SK-N-SH (cell line): ENCODE results near the gene HTT. TPM values are rescaled to one million over a fixed set of nuclear protein-coding genes. Genes with fewer than 3 reads are reported as not detected.

Experiments
- CTCF ChIA-PET: fragments of 300-600, 350-600 bp; formaldehyde crosslinking; extraction: SDS; loops from one replicate; lab custom pipeline; 2021; lab: Yijun Ruan, JAX
- POLR2A ChIA-PET: fragments of 350-600 bp; sonication (Branson Sonifier 250); formaldehyde crosslinking; extraction: SDS; loops from one replicate; lab custom pipeline; 2020; ENCODE audit warnings: antibody characterized with exemption, inconsistent platforms; lab: Yijun Ruan, JAX
- DNase-seq: peaks from one replicate; pipeline ENCODE4 v3.0.0; 2012
- H2AFZ ChIP-seq: fragments of 200-600 bp; sonication (generic); 2 replicates; pipeline ENCODE4 v1.8.1; 2016; ENCODE audit warnings: antibody characterized with exemption, mild to moderate bottlenecking, low read depth
- H3F3A ChIP-seq: fragments of 200-600 bp; sonication (generic); replicated peaks from 2 replicates; pipeline ENCODE3; 2016; ENCODE audit warnings: antibody characterized with exemption, mild to moderate bottlenecking; ENCODE audit not compliant: insufficient read depth
- H3K27ac ChIP-seq, 2 experiments: fragments of 200-500 bp in 1 of 2; fragments of 200-600 bp in 1 of 2; sonication (Bioruptor generic) in 1 of 2; sonication (generic), shearing (Covaris generic) in 1 of 2; 2 replicates each; pipeline versions ENCODE4 v1.5.1 to v1.6.1; 2014 to 2016; ENCODE audit warnings: low read depth in 2 of 2, inconsistent platforms in 1 of 2, low read length in 1 of 2, mild to moderate bottlenecking in 1 of 2, mixed read lengths in 1 of 2
- H3K27me3 ChIP-seq: fragments of 200-600 bp; sonication (generic), shearing (Covaris generic); 2 replicates; pipeline ENCODE4 v1.6.1; 2016; ENCODE audit warnings: mixed run types; ENCODE audit not compliant: insufficient read depth
- H3K36me3 ChIP-seq, 2 experiments: fragments of 200-500 bp in 1 of 2; fragments of 200-600 bp in 1 of 2; sonication (Bioruptor generic) in 1 of 2; sonication (generic) in 1 of 2; replicated peaks in 1 of 2; 2 replicates each; pipeline versions ENCODE3 to v1.5.1; 2014 to 2016; ENCODE audit warnings: low read length in 1 of 2, mild to moderate bottlenecking in 1 of 2; ENCODE audit not compliant: insufficient read depth in 2 of 2, control insufficient read depth in 1 of 2
- H3K4me1 ChIP-seq, 2 experiments: fragments of 200-500 bp in 1 of 2; fragments of 200-600 bp in 1 of 2; sonication (Bioruptor generic) in 1 of 2; sonication (generic), shearing (Covaris generic) in 1 of 2; 2 replicates each; pipeline versions ENCODE4 v1.5.1 to v1.6.1; 2014 to 2016; ENCODE audit warnings: low read depth in 1 of 2, low read length in 1 of 2, mixed run types in 1 of 2; ENCODE audit not compliant: insufficient read depth in 2 of 2, control insufficient read depth in 1 of 2
- H3K4me2 ChIP-seq: fragments of 200-600 bp; sonication (generic), shearing (Covaris generic); 2 replicates; pipeline ENCODE4 v1.6.1; 2017; ENCODE audit warnings: mixed run types
- H3K4me3 ChIP-seq, 2 experiments: fragments of 200-500 bp in 1 of 2; fragments of 200-600 bp in 1 of 2; sonication (Bioruptor generic) in 1 of 2; sonication (generic), shearing (Covaris generic) in 1 of 2; 2 replicates each; pipeline versions ENCODE4 v1.5.1 to v1.8.1; 2014 to 2016; ENCODE audit warnings: low read depth in 2 of 2, inconsistent platforms in 1 of 2, low read length in 1 of 2, mild to moderate bottlenecking in 1 of 2, mixed read lengths in 1 of 2, moderate library complexity in 1 of 2
- H3K79me2 ChIP-seq: fragments of 200-600 bp; sonication (generic); 2 replicates; pipeline ENCODE4 v1.8.1; 2017; ENCODE audit warnings: mild to moderate bottlenecking; ENCODE audit not compliant: insufficient read depth
- H3K9ac ChIP-seq: fragments of 200-600 bp; sonication (generic); 2 replicates; pipeline ENCODE4 v1.6.1; 2017; ENCODE audit warnings: mixed run types
- H3K9me2 ChIP-seq: fragments of 200-600 bp; sonication (generic); 2 replicates; pipeline ENCODE4 v1.6.1; 2017; ENCODE audit warnings: mixed run types
- H3K9me3 ChIP-seq: fragments of 200-600 bp; sonication (generic); 2 replicates; pipeline ENCODE4 v1.6.1; 2017; ENCODE audit warnings: mixed run types, mild to moderate bottlenecking, moderate library complexity
- H4K20me1 ChIP-seq: fragments of 200-600 bp; sonication (generic); 2 replicates; pipeline ENCODE4 v1.6.1; 2017; ENCODE audit warnings: mild to moderate bottlenecking, mixed run types; ENCODE audit not compliant: insufficient read depth
- CHD2 ChIP-seq: fragments of 150-350 bp; IDR thresholded peaks from 2 replicates; pipeline ENCODE4 v1.6.1; 2018; ENCODE audit warnings: low read length; ENCODE audit not compliant: partially characterized antibody
- EP300 ChIP-seq, 2 experiments: IDR thresholded peaks; 2 replicates each; pipeline versions ENCODE4 v1.4.0 to v1.6.1; 2012; ENCODE audit warnings: borderline replicate concordance in 1 of 2, low read depth in 1 of 2, low read length in 1 of 2
- FOSL2 ChIP-seq: IDR thresholded peaks from 2 replicates; pipeline ENCODE4 v1.4.0; 2012; ENCODE audit warnings: low read depth, mild to moderate bottlenecking, moderate library complexity, borderline replicate concordance
- FOXJ3 ChIP-seq: sonication (generic); formaldehyde crosslinking; IDR thresholded peaks from 2 replicates; pipeline ENCODE4 v1.5.1; 2020; ENCODE audit warnings: mild to moderate bottlenecking, missing genetic modification reagents
- GATA2 ChIP-seq: sonication (generic); formaldehyde crosslinking; IDR thresholded peaks from 2 replicates; pipeline ENCODE4 v1.5.0; 2020; ENCODE audit warnings: mild to moderate bottlenecking, missing genetic modification reagents
- MEF2A ChIP-seq: IDR thresholded peaks from 2 replicates; pipeline ENCODE4 v1.4.0; 2012; ENCODE audit warnings: low read depth, borderline replicate concordance
- RCOR1 ChIP-seq: fragments of 150-350 bp; IDR thresholded peaks from 2 replicates; pipeline ENCODE4 v1.6.1; 2017; ENCODE audit warnings: antibody characterized with exemption, low read length
- RFX5 ChIP-seq: IDR thresholded peaks from 2 replicates; pipeline ENCODE4 v1.6.1; 2012; ENCODE audit warnings: mild to moderate bottlenecking, improper control_type of control experiment, low read length
- TCF12 ChIP-seq: IDR thresholded peaks from 2 replicates; pipeline ENCODE4 v1.4.0; 2012
- TEAD4 ChIP-seq: IDR thresholded peaks from 2 replicates; pipeline ENCODE4 v1.4.0; 2012; ENCODE audit warnings: mild to moderate bottlenecking, borderline replicate concordance; ENCODE audit not compliant: insufficient read depth
- WGBS: methylation state at CpG from one replicate; pipeline ENCODE4 v1.1.6; 2017; ENCODE audit warnings: low lambda C conversion rate; 5-methylcytosine and 5-hydroxymethylcytosine counted together
- polyA plus RNA-seq, 3 experiments: library from polyadenylated mRNA; depleted of rRNA; stranded (reverse); fragments of >200 nt; gene quantifications; 2 replicates each; pipeline ENCODE4 v1.2.3, GENCODE V29; 2012
- TF ChIP-seq, protein P1 (sequence below): IDR thresholded peaks from 2 replicates; pipeline ENCODE4 v1.4.0; 2012; ENCODE audit warnings: low read depth
- TF ChIP-seq, protein P2 (sequence below): IDR thresholded peaks from 2 replicates; pipeline ENCODE4 v1.6.1; 2012; ENCODE audit warnings: mild to moderate bottlenecking, low read depth, low read length, moderate library complexity

HTT gene
- polyA plus RNA-seq, 1 of the 3 experiments (the other 2 are of a cell fraction), result 11.3 TPM

DNA sequence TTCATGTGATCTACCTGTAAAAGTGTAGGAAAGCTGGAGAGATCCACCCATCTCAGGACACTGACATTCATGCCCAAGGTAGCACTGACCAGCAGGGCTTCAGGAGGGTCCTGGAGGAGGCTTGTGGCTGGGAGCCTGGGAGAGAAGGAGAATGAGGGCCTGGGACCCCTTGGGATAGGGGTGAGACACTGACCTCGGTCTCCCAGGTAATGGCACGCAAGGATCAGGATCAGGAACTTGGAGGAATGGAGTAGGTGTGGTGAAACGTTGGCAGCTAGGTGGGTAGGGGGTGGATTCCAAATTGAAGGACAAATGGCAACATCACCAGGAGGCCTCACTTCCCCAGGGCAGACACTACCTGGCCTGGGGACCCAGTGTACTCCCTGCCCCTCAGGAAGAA, 206.0 kb downstream of the HTT start:
- no peak for DNase-seq
- 38% methylated on average over 3 of the region's 3 CpGs for WGBS
- POLR2A ChIA-PET, result no interaction called here

DNA sequence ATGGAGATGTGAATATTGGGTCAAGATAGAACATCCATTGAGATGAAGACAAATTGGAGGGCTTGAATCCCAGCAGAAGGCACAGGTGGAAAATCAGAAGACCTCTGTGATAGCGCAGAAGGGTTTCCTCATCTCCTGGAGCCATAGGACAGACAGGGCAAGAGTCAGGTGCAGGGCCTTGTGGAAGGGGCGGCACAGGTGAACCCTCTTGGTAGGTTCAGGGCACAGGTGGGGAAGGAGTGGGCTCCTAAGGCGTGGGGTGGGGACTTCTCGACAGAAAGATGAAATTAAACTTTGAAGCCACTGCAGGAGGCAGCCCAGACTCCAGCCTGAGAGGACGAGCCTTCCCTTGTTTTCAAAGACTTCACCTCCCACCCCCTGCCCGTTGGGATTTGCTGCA, 209.0 kb downstream of the HTT start:
- TF ChIP-seq, protein P1, sequence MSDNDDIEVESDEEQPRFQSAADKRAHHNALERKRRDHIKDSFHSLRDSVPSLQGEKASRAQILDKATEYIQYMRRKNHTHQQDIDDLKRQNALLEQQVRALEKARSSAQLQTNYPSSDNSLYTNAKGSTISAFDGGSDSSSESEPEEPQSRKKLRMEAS, result no peak
- TF ChIP-seq FOXJ3 (CRISPR knock-in tag) (no peak), RFX5 (no peak), CHD2 (no peak), FOSL2 (no peak), GATA2 (CRISPR knock-in tag) (no peak), MEF2A (no peak), RCOR1 (no peak), TEAD4 (no peak), EP300 (IDR thresholded peaks at IDR 0.05; ENCODE audit: borderline replicate concordance in 1 of 2, low read depth in 1 of 2, low read length in 1 of 2) (no peak)
- TF ChIP-seq, protein P2, sequence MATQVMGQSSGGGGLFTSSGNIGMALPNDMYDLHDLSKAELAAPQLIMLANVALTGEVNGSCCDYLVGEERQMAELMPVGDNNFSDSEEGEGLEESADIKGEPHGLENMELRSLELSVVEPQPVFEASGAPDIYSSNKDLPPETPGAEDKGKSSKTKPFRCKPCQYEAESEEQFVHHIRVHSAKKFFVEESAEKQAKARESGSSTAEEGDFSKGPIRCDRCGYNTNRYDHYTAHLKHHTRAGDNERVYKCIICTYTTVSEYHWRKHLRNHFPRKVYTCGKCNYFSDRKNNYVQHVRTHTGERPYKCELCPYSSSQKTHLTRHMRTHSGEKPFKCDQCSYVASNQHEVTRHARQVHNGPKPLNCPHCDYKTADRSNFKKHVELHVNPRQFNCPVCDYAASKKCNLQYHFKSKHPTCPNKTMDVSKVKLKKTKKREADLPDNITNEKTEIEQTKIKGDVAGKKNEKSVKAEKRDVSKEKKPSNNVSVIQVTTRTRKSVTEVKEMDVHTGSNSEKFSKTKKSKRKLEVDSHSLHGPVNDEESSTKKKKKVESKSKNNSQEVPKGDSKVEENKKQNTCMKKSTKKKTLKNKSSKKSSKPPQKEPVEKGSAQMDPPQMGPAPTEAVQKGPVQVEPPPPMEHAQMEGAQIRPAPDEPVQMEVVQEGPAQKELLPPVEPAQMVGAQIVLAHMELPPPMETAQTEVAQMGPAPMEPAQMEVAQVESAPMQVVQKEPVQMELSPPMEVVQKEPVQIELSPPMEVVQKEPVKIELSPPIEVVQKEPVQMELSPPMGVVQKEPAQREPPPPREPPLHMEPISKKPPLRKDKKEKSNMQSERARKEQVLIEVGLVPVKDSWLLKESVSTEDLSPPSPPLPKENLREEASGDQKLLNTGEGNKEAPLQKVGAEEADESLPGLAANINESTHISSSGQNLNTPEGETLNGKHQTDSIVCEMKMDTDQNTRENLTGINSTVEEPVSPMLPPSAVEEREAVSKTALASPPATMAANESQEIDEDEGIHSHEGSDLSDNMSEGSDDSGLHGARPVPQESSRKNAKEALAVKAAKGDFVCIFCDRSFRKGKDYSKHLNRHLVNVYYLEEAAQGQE, result no peak
- no peak overlapping the region for H2AFZ ChIP-seq
- no peak overlapping the region for H3K4me3 ChIP-seq
- no peaks in the 10 kb centered on the region for H3K4me1 ChIP-seq
- H3K9ac ChIP-seq, result no peak overlapping the region
- H3K4me2 ChIP-seq, result no peak overlapping the region
- 52% methylated on average over 6 of the region's 6 CpGs for WGBS
- H3F3A ChIP-seq, result no peaks in the 10 kb centered on the region
- no peak for DNase-seq
- no peaks in the 10 kb centered on the region for H4K20me1 ChIP-seq
- no peaks in the 10 kb centered on the region for H3K9me3 ChIP-seq
- no peaks in the 10 kb centered on the region for H3K9me2 ChIP-seq
- POLR2A ChIA-PET, result no interaction called here
- no peak overlapping the region for H3K27ac ChIP-seq
- H3K27me3 ChIP-seq, result no peaks in the 10 kb centered on the region
- no peaks in the 10 kb centered on the region for H3K79me2 ChIP-seq
- CTCF ChIA-PET, result no interaction called here
- no peaks in the 10 kb centered on the region for H3K36me3 ChIP-seq

More for the DNA sequence above, 206.0 kb downstream of the HTT start:
- no peak for TF ChIP-seq TCF12
- TF ChIP-seq RCOR1, result no peak
- H3K4me2 ChIP-seq, result no peak overlapping the region
- no peaks in the 10 kb centered on the region for H3K36me3 ChIP-seq
- H3K27ac ChIP-seq, result no peak overlapping the region
- no peaks in the 10 kb centered on the region for H3K9me2 ChIP-seq
- no peaks in the 10 kb centered on the region for H3K27me3 ChIP-seq
- H3F3A ChIP-seq, result no peaks in the 10 kb centered on the region
- H4K20me1 ChIP-seq, result no peaks in the 10 kb centered on the region
- no peaks in the 10 kb centered on the region for H3K79me2 ChIP-seq
- no peak overlapping the region for H2AFZ ChIP-seq
- CTCF ChIA-PET, result no interaction called here
- no peaks in the 10 kb centered on the region for H3K9me3 ChIP-seq
- peaks cover 0 to 2% of the 10 kb centered on the region in 2 experiments; a peak in 1 of 4 replicates for H3K4me1 ChIP-seq
- no peak overlapping the region for H3K4me3 ChIP-seq
- no peak overlapping the region for H3K9ac ChIP-seq
